Fibroblast of pulmonary artery (primary cell): ENCODE measurements around the gene KCTD16.

Experiments
- DNase-seq: peaks from one replicate; pipeline ENCODE4 v3.0.0-alpha.2; 2010; ENCODE audit warnings: low read depth
- H3K4me3 ChIP-seq: replicated peaks from 2 replicates; pipeline ENCODE4 v1.5.1; 2011; ENCODE audit warnings: low read depth, mild to moderate bottlenecking, control low read depth, low read length, moderate library complexity
- TF ChIP-seq, protein P1 (sequence below): IDR thresholded peaks from 2 replicates; pipeline ENCODE4 v1.5.1; 2011; ENCODE audit warnings: mild to moderate bottlenecking, control low read depth, low read length, inconsistent platforms; ENCODE audit errors: missing control alignments

The KCTD16 gene

DNA sequence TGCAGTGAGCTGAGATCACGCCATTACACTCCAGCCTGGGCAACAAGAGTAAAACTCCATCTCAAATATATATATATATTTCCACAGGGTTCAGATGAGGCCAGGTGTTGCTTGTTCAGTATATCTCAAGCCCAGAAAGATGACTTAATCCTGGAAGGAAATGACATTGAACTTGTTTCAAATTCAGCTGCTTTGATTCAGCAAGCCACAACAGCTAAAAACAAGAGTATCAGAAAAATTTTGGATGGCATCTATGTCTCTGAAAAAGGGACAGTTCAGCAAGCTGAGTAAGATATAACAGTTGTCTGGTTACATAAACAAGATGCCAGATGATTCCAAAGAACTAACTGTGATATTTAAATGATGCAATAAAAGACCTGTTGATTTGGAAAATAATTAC lies 352.0 kb downstream of the KCTD16 start:
- no peak overlapping the region for H3K4me3 ChIP-seq
- TF ChIP-seq, protein P1, sequence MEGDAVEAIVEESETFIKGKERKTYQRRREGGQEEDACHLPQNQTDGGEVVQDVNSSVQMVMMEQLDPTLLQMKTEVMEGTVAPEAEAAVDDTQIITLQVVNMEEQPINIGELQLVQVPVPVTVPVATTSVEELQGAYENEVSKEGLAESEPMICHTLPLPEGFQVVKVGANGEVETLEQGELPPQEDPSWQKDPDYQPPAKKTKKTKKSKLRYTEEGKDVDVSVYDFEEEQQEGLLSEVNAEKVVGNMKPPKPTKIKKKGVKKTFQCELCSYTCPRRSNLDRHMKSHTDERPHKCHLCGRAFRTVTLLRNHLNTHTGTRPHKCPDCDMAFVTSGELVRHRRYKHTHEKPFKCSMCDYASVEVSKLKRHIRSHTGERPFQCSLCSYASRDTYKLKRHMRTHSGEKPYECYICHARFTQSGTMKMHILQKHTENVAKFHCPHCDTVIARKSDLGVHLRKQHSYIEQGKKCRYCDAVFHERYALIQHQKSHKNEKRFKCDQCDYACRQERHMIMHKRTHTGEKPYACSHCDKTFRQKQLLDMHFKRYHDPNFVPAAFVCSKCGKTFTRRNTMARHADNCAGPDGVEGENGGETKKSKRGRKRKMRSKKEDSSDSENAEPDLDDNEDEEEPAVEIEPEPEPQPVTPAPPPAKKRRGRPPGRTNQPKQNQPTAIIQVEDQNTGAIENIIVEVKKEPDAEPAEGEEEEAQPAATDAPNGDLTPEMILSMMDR = no peak
- DNase-seq = no peak

DNA sequence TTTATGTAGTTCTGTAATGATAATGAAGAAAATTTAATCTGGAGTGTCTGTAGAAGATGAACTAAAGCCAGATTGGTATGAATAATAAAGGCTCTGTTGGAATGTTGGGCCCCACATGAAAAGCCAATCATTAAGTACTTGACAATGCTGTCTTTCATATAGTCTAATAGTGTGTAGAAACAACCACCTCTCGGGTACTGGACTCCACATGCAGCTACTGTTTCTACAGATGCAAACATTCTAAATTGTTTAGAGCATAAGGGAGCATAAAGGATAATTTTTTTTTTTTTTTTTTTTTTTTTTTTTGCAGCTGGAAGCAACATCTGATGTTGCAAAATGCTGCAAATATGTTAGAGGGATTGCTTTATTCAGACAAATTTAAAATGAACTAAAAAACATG lies 354.3 kb downstream of the KCTD16 start:
- TF ChIP-seq, protein P1 = no peak
- no peak for DNase-seq
- no peak overlapping the region for H3K4me3 ChIP-seq

GRCh38 chr5:144531188-144531587 lies 360.5 kb downstream of the KCTD16 start:
- TF ChIP-seq, protein P1 = no peak
- H3K4me3 ChIP-seq = no peak overlapping the region
- DNase-seq = no peak
